Measurements from ENCODE around the gene PCBP3. TPM values are rescaled to one million over a fixed set of nuclear protein-coding genes. Genes with fewer than 3 reads are reported as not detected.
"Not testable (repeated sequence)": the region's sequence is repeated elsewhere in the genome, so short reads cannot be mapped to it uniquely, and the experiment has no call there.

The PCBP3 gene
- total RNA-seq, 1 donor = 1.1 TPM

DNA sequence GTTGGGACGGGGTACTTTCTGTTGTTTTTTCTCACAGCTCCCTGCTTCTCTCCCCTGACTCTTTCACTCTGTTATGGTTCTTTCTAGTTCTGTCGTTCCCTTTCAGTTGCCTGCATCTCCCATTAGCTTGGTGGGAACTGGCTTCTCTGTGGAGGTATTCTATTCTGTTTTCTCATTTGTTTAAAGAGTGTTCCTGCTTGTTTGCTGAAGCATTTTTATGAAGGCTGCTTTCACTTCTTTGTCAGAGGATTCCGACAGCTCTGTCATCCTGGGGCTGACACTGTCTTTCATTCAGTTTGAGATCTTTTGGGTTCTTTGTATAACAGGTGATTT lies 242.0 kb downstream of the PCBP3 start:
- no peak for DNase-seq (ENCODE audit: insufficient read length, low spot score, missing footprints)
- Histone ChIP-seq H3K27ac (ENCODE audit: low read depth, low read length) (no peak overlapping the region), H4K20me1 (ENCODE audit: insufficient read depth, low read length) (no peaks in the 10 kb centered on the region), H3K4me2 (ENCODE audit: insufficient read depth, low read length) (no peak overlapping the region), H2AFZ (ENCODE audit: low read length) (no peak overlapping the region), H3K4me1 (ENCODE audit: insufficient read depth, low read length) (no peaks in the 10 kb centered on the region), H3K9me3 (ENCODE audit: low read depth, low read length) (no peaks in the 10 kb centered on the region), H3K79me2 (ENCODE audit: insufficient read depth, low read length) (no peaks in the 10 kb centered on the region), H3K36me3 (ENCODE audit: insufficient read depth, low read length) (no peaks in the 10 kb centered on the region), H3K27me3 (ENCODE audit: insufficient read depth, low read length) (peaks cover 22% of the 10 kb centered on the region), H3K4me3 (ENCODE audit: insufficient read depth, low read length) (no peak overlapping the region)
- TF ChIP-seq, protein P1, sequence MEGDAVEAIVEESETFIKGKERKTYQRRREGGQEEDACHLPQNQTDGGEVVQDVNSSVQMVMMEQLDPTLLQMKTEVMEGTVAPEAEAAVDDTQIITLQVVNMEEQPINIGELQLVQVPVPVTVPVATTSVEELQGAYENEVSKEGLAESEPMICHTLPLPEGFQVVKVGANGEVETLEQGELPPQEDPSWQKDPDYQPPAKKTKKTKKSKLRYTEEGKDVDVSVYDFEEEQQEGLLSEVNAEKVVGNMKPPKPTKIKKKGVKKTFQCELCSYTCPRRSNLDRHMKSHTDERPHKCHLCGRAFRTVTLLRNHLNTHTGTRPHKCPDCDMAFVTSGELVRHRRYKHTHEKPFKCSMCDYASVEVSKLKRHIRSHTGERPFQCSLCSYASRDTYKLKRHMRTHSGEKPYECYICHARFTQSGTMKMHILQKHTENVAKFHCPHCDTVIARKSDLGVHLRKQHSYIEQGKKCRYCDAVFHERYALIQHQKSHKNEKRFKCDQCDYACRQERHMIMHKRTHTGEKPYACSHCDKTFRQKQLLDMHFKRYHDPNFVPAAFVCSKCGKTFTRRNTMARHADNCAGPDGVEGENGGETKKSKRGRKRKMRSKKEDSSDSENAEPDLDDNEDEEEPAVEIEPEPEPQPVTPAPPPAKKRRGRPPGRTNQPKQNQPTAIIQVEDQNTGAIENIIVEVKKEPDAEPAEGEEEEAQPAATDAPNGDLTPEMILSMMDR (IDR thresholded peaks at IDR 0.05; ENCODE audit: extremely low read depth, low read depth, low read length) = no peak

DNA sequence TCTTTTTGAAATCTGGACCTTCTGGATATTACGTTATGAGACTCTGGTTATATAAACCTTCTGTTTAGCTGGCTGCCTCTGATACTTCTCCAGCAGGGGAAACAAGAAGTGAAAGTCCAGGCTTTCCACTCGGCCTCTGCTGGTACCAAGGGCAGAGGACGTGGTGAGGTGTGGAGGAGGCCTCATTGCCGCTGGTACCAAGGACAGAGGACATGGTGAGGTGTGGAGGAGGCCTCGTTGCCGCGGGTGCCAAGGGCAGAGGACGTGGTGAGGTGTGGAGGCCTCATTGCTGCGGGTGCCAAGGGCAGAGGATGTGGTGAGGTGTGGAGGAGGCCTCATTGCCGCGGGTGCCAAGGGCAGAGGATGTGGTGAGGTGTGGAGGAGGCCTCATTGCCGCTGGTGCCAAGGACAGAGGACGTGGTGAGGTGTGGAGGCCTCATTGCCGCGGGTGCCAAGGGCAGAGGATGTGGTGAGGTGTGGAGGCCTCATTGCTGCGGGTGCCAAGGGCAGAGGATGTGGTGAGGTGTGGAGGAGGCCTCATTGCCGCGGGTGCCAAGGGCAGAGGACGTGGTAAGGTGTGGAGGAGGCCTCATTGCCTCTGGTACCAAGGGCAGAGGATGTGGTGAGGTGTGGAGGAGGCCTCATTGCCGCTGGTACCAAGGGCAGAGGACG lies 242.5 kb downstream of the PCBP3 start:
- not testable (repeated sequence) for H3K4me1 ChIP-seq (ENCODE audit: insufficient read depth, low read length); H3K4me3 ChIP-seq (ENCODE audit: insufficient read depth, low read length); H3K27ac ChIP-seq (ENCODE audit: low read depth, low read length); H2AFZ ChIP-seq (ENCODE audit: low read length); H4K20me1 ChIP-seq (ENCODE audit: insufficient read depth, low read length); H3K36me3 ChIP-seq (ENCODE audit: insufficient read depth, low read length); H3K9me3 ChIP-seq (ENCODE audit: low read depth, low read length); H3K79me2 ChIP-seq (ENCODE audit: insufficient read depth, low read length); DNase-seq (ENCODE audit: insufficient read length, low spot score, missing footprints); H3K4me2 ChIP-seq (ENCODE audit: insufficient read depth, low read length)
- peaks cover 27% of the 10 kb centered on the region for H3K27me3 ChIP-seq (ENCODE audit: insufficient read depth, low read length)

DNA sequence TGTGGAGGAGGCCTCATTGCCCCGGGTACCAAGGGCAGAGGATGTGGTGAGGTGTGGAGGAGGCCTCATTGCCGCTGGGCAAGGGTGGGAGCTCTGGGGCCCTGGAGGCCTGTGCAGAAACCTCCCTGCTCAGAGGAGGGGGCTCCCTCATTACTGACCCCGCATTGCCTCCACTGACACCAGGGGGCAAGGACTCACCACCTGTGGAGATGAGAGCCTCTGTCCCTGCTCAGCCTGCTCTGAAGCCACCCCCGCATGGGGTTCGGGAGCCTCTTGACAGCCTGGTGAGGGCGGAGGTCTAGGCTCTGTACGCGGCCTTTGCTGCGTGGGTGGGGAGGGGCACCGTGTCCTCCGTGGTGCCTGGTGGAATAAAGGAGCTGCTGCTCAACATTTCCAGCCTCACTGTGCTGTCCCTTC lies 243.1 kb downstream of the PCBP3 start:
- Histone ChIP-seq H3K9me3 (ENCODE audit: low read depth, low read length) (no peaks in the 10 kb centered on the region), H3K27ac (ENCODE audit: low read depth, low read length) (no peak overlapping the region), H3K4me1 (ENCODE audit: insufficient read depth, low read length) (no peaks in the 10 kb centered on the region), H2AFZ (ENCODE audit: low read length) (no peak overlapping the region), H3K4me3 (ENCODE audit: insufficient read depth, low read length) (no peak overlapping the region), H3K36me3 (ENCODE audit: insufficient read depth, low read length) (no peaks in the 10 kb centered on the region), H3K27me3 (ENCODE audit: insufficient read depth, low read length) (peaks cover 30% of the 10 kb centered on the region), H3K79me2 (ENCODE audit: insufficient read depth, low read length) (no peaks in the 10 kb centered on the region), H3K4me2 (ENCODE audit: insufficient read depth, low read length) (no peak overlapping the region), H4K20me1 (ENCODE audit: insufficient read depth, low read length) (no peaks in the 10 kb centered on the region)
- TF ChIP-seq, protein P1 (IDR thresholded peaks at IDR 0.05; ENCODE audit: extremely low read depth, low read depth, low read length) = no peak
- DNase-seq (ENCODE audit: insufficient read length, low spot score, missing footprints) = no peak

DNA sequence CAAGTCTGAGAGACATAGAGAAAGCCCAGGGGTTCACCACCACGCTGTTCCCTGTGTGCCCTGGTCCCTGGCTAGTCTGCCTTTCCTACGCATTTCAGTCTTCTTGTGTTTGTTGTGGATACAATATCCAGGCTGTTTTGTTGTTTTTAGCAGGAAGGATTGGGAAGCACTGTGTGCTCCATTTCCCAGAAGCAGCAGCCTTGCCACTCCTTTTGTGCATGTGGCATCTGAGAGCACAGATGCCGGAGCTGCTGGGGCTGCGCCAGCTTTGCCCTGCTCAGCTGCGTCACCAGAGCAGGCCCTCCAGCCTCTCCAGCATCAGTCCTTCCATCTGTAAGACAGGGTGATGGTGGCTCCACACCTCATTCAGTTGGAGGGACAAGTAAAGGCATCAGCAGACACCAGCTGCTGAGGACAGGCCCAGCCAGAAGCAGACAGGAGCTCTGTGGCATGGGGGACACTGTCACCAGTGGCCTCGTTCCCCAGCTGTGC lies 243.6 kb downstream of the PCBP3 start:
- H3K36me3 ChIP-seq (ENCODE audit: insufficient read depth, low read length) = no peaks in the 10 kb centered on the region
- TF ChIP-seq, protein P1 (IDR thresholded peaks at IDR 0.05; ENCODE audit: extremely low read depth, low read depth, low read length) = no peak
- H3K4me1 ChIP-seq (ENCODE audit: insufficient read depth, low read length) = no peaks in the 10 kb centered on the region
- H3K4me2 ChIP-seq (ENCODE audit: insufficient read depth, low read length) = no peak overlapping the region
- H3K27me3 ChIP-seq (ENCODE audit: insufficient read depth, low read length) = peaks cover 32% of the 10 kb centered on the region
- no peak for DNase-seq (ENCODE audit: insufficient read length, low spot score, missing footprints)
- no peaks in the 10 kb centered on the region for H3K9me3 ChIP-seq (ENCODE audit: low read depth, low read length)
- no peak overlapping the region for H3K4me3 ChIP-seq (ENCODE audit: insufficient read depth, low read length)
- H4K20me1 ChIP-seq (ENCODE audit: insufficient read depth, low read length) = no peaks in the 10 kb centered on the region
- no peaks in the 10 kb centered on the region for H3K79me2 ChIP-seq (ENCODE audit: insufficient read depth, low read length)
- no peak overlapping the region for H3K27ac ChIP-seq (ENCODE audit: low read depth, low read length)
- peak overlapping the region; percentile 42 for H2AFZ ChIP-seq (ENCODE audit: low read length)
